GM12878 (cell line): ENCODE data around the gene FTL. TPM values are rescaled to one million over a fixed set of nuclear protein-coding genes. Genes with fewer than 3 reads are reported as not detected.
A peak's percentile ranks its signal among the peaks of the same experiment; 100 is the strongest.

ENCODE experiments used
- BHLHE40 ChIP-seq, 2 experiments: fragments of 450-650 bp in 1 of 2; IDR thresholded peaks; 2 replicates each; pipeline ENCODE4 v1.6.1; 2011 to 2017; ENCODE audit warnings: low read depth in 2 of 2, borderline replicate concordance in 1 of 2, improper control_type of control experiment in 1 of 2, low read length in 1 of 2, mild to moderate bottlenecking in 1 of 2
- CHD4 ChIP-seq: fragments of 200-600 bp; sonication (generic); IDR thresholded peaks from 2 replicates; pipeline ENCODE4 v1.6.1; 2016; ENCODE audit warnings: mild to moderate bottlenecking
- E2F8 ChIP-seq: fragments of 450-650 bp; IDR thresholded peaks from 2 replicates; pipeline ENCODE4 v1.6.1; 2018; ENCODE audit warnings: mild to moderate bottlenecking, low read depth, moderate library complexity; ENCODE audit not compliant: partially characterized antibody
- GABPA ChIP-seq: IDR thresholded peaks from 2 replicates; pipeline ENCODE4 v1.6.1; 2014; ENCODE audit warnings: antibody characterized with exemption, low read depth, mild to moderate bottlenecking, inconsistent platforms
- HDAC2 ChIP-seq: fragments of 200-600 bp; sonication (generic); IDR thresholded peaks from 2 replicates; pipeline ENCODE4 v1.6.1; 2017
- KLF5 ChIP-seq: fragments of 450-650 bp; IDR thresholded peaks from 2 replicates; pipeline ENCODE4 v1.6.1; 2014; ENCODE audit warnings: mild to moderate bottlenecking; ENCODE audit not compliant: partially characterized antibody
- MYB ChIP-seq: fragments of 150-350 bp; IDR thresholded peaks from 2 replicates; pipeline ENCODE4 v1.6.1; 2014; ENCODE audit warnings: mild to moderate bottlenecking, low read depth, low read length, borderline replicate concordance
- POLR2AphosphoS2 ChIP-seq: IDR thresholded peaks from 2 replicates; pipeline ENCODE4 v1.6.1; 2011; ENCODE audit warnings: low read depth, mild to moderate bottlenecking, low read length, improper control_type of control experiment, moderate library complexity
- RB1 ChIP-seq: fragments of 450-650 bp; formaldehyde crosslinking; IDR thresholded peaks from 2 replicates; pipeline ENCODE4 v1.6.1; 2017; ENCODE audit warnings: mild to moderate bottlenecking, borderline replicate concordance
- RFX5 ChIP-seq: IDR thresholded peaks from 2 replicates; pipeline ENCODE4 v1.6.1; 2011; ENCODE audit warnings: low read depth, low read length, improper control_type of control experiment
- SIN3A ChIP-seq: IDR thresholded peaks from 2 replicates; pipeline ENCODE4 v1.6.1; 2012; ENCODE audit warnings: low read depth, low read length, improper control_type of control experiment
- SKIL ChIP-seq: fragments of 450-650 bp; IDR thresholded peaks from 2 replicates; pipeline ENCODE4 v1.6.1; 2017; ENCODE audit warnings: mild to moderate bottlenecking, low read depth, inconsistent platforms; ENCODE audit not compliant: poor library complexity, severe bottlenecking
- SMC3 ChIP-seq: IDR thresholded peaks from 2 replicates; pipeline ENCODE4 v1.6.1; 2011; ENCODE audit warnings: low read length, improper control_type of control experiment, borderline replicate concordance
- polyA plus RNA-seq, 11 experiments: library from polyadenylated mRNA; depleted of rRNA in 4 of 11; unstranded in 6 of 11; stranded (reverse) in 5 of 11; fragments of >200 nt; fragmentation: Nextera tagmentation in 4 of 11; fragmentation: Illumina TruSeq in 1 of 11; extraction: Ambion mirVana in 4 of 11; extraction: Trizol in 1 of 11; gene quantifications; 1 replicate in 1 of 11; 2 replicates in 10 of 11; pipeline versions ENCODE4 v1.2.1 to v1.2.3, GENCODE V29; 2011 to 2016; ENCODE audit warnings: inconsistent platforms in 2 of 11, missing spikeins in 2 of 11, low read depth in 1 of 11
- total RNA-seq, 4 experiments: library from RNA; depleted of rRNA in 3 of 4; stranded (reverse); fragments of >200 nt in 3 of 4; fragmentation: Illumina TruSeq in 1 of 4; extraction: Trizol in 1 of 4; gene quantifications; 2 replicates each; pipeline versions ENCODE4 v1.2.1 to v1.2.3, GENCODE V29; 2013 to 2021
- TF ChIP-seq, protein P1 (sequence below): IDR thresholded peaks from 2 replicates; pipeline ENCODE4 v1.6.1; 2012; ENCODE audit warnings: low read length, inconsistent platforms
- TF ChIP-seq, protein P2 (sequence below): IDR thresholded peaks from 2 replicates; pipeline ENCODE4 v1.6.1; 2011; ENCODE audit warnings: borderline replicate concordance, low read depth, mild to moderate bottlenecking, moderate library complexity, mixed read lengths, low read length; ENCODE audit not compliant: insufficient read depth; ENCODE audit errors: extremely low read length
- TF ChIP-seq, protein P3 (sequence below): fragments of 450-650 bp; IDR thresholded peaks from 2 replicates; pipeline ENCODE4 v1.6.1; 2016; ENCODE audit warnings: mild to moderate bottlenecking, moderate library complexity, borderline replicate concordance

FTL gene
- total and polyA plus RNA-seq, 10 of the 15 experiments (the other 5 are each of a cell fraction or from before 2014, with no cell fraction given), result 364 to 8,913 (median 1,595) TPM

GRCh38 chr19:48967346-48968178 is 2.5 kb downstream of the FTL start (continued):
- TF ChIP-seq, protein P1, sequence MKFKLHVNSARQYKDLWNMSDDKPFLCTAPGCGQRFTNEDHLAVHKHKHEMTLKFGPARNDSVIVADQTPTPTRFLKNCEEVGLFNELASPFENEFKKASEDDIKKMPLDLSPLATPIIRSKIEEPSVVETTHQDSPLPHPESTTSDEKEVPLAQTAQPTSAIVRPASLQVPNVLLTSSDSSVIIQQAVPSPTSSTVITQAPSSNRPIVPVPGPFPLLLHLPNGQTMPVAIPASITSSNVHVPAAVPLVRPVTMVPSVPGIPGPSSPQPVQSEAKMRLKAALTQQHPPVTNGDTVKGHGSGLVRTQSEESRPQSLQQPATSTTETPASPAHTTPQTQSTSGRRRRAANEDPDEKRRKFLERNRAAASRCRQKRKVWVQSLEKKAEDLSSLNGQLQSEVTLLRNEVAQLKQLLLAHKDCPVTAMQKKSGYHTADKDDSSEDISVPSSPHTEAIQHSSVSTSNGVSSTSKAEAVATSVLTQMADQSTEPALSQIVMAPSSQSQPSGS, result no peak
- TF ChIP-seq BHLHE40 (IDR thresholded peaks at IDR 0.05; ENCODE audit: borderline replicate concordance in 1 of 2, low read depth in 2 of 2, low read length in 1 of 2) (peak; percentile 32 to 42; a peak in 2 of 4 replicates), E2F8 (no peak), RFX5 (no peak), KLF5 (no peak), SKIL (no peak), RB1 (no peak), GABPA (no peak), POLR2AphosphoS2 (peak; percentile 80; the same call in 1 of the 2 replicates), SIN3A (no peak), MYB (0 out of 2 replicates have a peak, but pooled peaks have one; percentile 26), HDAC2 (no peak), SMC3 (no peak), CHD4 (no peak)
- TF ChIP-seq, protein P2, sequence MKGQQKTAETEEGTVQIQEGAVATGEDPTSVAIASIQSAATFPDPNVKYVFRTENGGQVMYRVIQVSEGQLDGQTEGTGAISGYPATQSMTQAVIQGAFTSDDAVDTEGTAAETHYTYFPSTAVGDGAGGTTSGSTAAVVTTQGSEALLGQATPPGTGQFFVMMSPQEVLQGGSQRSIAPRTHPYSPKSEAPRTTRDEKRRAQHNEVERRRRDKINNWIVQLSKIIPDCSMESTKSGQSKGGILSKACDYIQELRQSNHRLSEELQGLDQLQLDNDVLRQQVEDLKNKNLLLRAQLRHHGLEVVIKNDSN, result peak; percentile 52
- TF ChIP-seq, protein P3, sequence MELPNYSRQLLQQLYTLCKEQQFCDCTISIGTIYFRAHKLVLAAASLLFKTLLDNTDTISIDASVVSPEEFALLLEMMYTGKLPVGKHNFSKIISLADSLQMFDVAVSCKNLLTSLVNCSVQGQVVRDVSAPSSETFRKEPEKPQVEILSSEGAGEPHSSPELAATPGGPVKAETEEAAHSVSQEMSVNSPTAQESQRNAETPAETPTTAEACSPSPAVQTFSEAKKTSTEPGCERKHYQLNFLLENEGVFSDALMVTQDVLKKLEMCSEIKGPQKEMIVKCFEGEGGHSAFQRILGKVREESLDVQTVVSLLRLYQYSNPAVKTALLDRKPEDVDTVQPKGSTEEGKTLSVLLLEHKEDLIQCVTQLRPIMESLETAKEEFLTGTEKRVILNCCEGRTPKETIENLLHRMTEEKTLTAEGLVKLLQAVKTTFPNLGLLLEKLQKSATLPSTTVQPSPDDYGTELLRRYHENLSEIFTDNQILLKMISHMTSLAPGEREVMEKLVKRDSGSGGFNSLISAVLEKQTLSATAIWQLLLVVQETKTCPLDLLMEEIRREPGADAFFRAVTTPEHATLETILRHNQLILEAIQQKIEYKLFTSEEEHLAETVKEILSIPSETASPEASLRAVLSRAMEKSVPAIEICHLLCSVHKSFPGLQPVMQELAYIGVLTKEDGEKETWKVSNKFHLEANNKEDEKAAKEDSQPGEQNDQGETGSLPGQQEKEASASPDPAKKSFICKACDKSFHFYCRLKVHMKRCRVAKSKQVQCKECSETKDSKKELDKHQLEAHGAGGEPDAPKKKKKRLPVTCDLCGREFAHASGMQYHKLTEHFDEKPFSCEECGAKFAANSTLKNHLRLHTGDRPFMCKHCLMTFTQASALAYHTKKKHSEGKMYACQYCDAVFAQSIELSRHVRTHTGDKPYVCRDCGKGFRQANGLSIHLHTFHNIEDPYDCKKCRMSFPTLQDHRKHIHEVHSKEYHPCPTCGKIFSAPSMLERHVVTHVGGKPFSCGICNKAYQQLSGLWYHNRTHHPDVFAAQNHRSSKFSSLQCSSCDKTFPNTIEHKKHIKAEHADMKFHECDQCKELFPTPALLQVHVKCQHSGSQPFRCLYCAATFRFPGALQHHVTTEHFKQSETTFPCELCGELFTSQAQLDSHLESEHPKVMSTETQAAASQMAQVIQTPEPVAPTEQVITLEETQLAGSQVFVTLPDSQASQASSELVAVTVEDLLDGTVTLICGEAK, result no peak
